CD14-positive monocyte (primary cell): Measurements from ENCODE around the gene MBD3. TPM values are rescaled to one million over a fixed set of nuclear protein-coding genes. Genes with fewer than 3 reads are reported as not detected.

Source experiments
- DNase-seq, 3 donors: peaks; one replicate each; pipeline ENCODE4 v3.0.0-alpha.2; 2011 to 2022
- H2AFZ ChIP-seq: 2 replicates; pipeline ENCODE4 v1.6.0; 2012; ENCODE audit warnings: mild to moderate bottlenecking, low read depth, low read length, inconsistent platforms; ENCODE audit not compliant: insufficient read depth, poor library complexity, severe bottlenecking
- H3K27ac ChIP-seq, 2 donors: 1 replicate in 1 of 2; 2 replicates in 1 of 2; pipeline ENCODE4 v1.5.1; 2012 to 2013; ENCODE audit warnings: low read length in 2 of 2, control low read depth in 1 of 2, inconsistent platforms in 1 of 2, low read depth in 1 of 2, mild to moderate bottlenecking in 1 of 2
- H3K27me3 ChIP-seq, 2 donors: one replicate each; pipeline versions ENCODE4 v1.6.0 to v1.6.1; 2011 to 2013; ENCODE audit warnings: low read length in 2 of 2; ENCODE audit not compliant: control insufficient read depth in 2 of 2, insufficient read depth in 2 of 2
- H3K36me3 ChIP-seq, 2 donors: replicated peaks in 1 of 2; 1 replicate in 1 of 2; 2 replicates in 1 of 2; pipeline versions ENCODE4 v1.5.1 to v1.6.1; 2012 to 2013; ENCODE audit warnings: low read length in 2 of 2, control low read depth in 1 of 2, inconsistent platforms in 1 of 2, mild to moderate bottlenecking in 1 of 2; ENCODE audit not compliant: insufficient read depth in 2 of 2, control insufficient read depth in 1 of 2
- H3K4me1 ChIP-seq, 2 donors: 1 replicate in 1 of 2; 2 replicates in 1 of 2; pipeline versions ENCODE4 v1.5.1 to v1.6.1; 2012 to 2013; ENCODE audit warnings: low read length in 2 of 2, control low read depth in 1 of 2, inconsistent platforms in 1 of 2, mild to moderate bottlenecking in 1 of 2, moderate library complexity in 1 of 2; ENCODE audit not compliant: insufficient read depth in 2 of 2, control insufficient read depth in 1 of 2
- H3K4me2 ChIP-seq: replicated peaks from 2 replicates; pipeline ENCODE3; 2012; ENCODE audit warnings: low read length, moderate library complexity, mild to moderate bottlenecking; ENCODE audit not compliant: poor library complexity, severe bottlenecking; ENCODE audit errors: extremely low read depth
- H3K4me3 ChIP-seq, 3 experiments: fragments of 200-600 bp in 1 of 3; sonication (generic) in 1 of 3; replicated peaks in 1 of 3; 1 replicate in 2 of 3; 2 replicates in 1 of 3; pipeline ENCODE4 v1.5.1; 2011 to 2013; ENCODE audit warnings: low read length in 3 of 3, mild to moderate bottlenecking in 3 of 3, control low read depth in 2 of 3, low read depth in 2 of 3, inconsistent platforms in 1 of 3, moderate library complexity in 1 of 3
- H3K79me2 ChIP-seq: 2 replicates; pipeline ENCODE4 v1.6.0; 2012; ENCODE audit warnings: mild to moderate bottlenecking, control low read depth, inconsistent platforms, low read length, moderate library complexity; ENCODE audit not compliant: insufficient read depth
- H3K9ac ChIP-seq: 2 replicates; pipeline ENCODE4 v1.6.0; 2017; ENCODE audit warnings: low read length, mild to moderate bottlenecking; ENCODE audit not compliant: insufficient read depth, poor library complexity, severe bottlenecking
- H3K9me3 ChIP-seq, 2 donors: replicated peaks in 1 of 2; 1 replicate in 1 of 2; 2 replicates in 1 of 2; pipeline versions ENCODE4 v1.5.1 to v1.6.1; 2012 to 2013; ENCODE audit warnings: low read length in 2 of 2, control low read depth in 1 of 2; ENCODE audit not compliant: control insufficient read depth in 1 of 2, insufficient read depth in 1 of 2
- H4K20me1 ChIP-seq: 2 replicates; pipeline ENCODE4 v1.6.0; 2012; ENCODE audit warnings: mild to moderate bottlenecking, low read length, control low read depth, moderate library complexity; ENCODE audit not compliant: insufficient read depth
- H3K27ac Mint-ChIP-seq, 7 donors: one replicate each; pipeline ENCODE4 v1.8.0; 2020; ENCODE audit warnings: mild to moderate bottlenecking in 7 of 7, mixed read lengths in 7 of 7, moderate library complexity in 6 of 7, inconsistent platforms in 2 of 7
- H3K27me3 Mint-ChIP-seq, 3 donors: one replicate each; pipeline ENCODE4 v1.8.0; 2021 to 2022; ENCODE audit warnings: low read depth in 3 of 3, mild to moderate bottlenecking in 3 of 3, mixed read lengths in 3 of 3, moderate library complexity in 3 of 3, inconsistent platforms in 1 of 3
- H3K36me3 Mint-ChIP-seq, 2 donors: one replicate each; pipeline ENCODE4 v1.8.0; 2020; ENCODE audit warnings: mixed read lengths in 2 of 2, inconsistent platforms in 1 of 2, mild to moderate bottlenecking in 1 of 2
- H3K4me1 Mint-ChIP-seq: one replicate; pipeline ENCODE4 v1.8.0; 2020; ENCODE audit warnings: mild to moderate bottlenecking, mixed read lengths
- H3K4me3 Mint-ChIP-seq, 2 donors: one replicate each; pipeline ENCODE4 v1.8.0; 2020; ENCODE audit warnings: mild to moderate bottlenecking in 2 of 2, mixed read lengths in 2 of 2, moderate library complexity in 1 of 2
- H3K9me3 Mint-ChIP-seq, 7 donors: one replicate each; pipeline ENCODE4 v1.8.0; 2020 to 2022; ENCODE audit warnings: mixed read lengths in 7 of 7, mild to moderate bottlenecking in 6 of 7, moderate library complexity in 6 of 7, inconsistent platforms in 2 of 7
- CTCF ChIP-seq: fragments of 200-600 bp; IDR thresholded peaks from one replicate; pipeline ENCODE4 v1.8.0; 2022; ENCODE audit warnings: antibody characterized with exemption, mild to moderate bottlenecking
- WGBS: methylation state at CpG from one replicate; pipeline ENCODE4 v1.1.5; 2013; ENCODE audit warnings: missing lambda C conversion rate; ENCODE audit not compliant: insufficient coverage; 5-methylcytosine and 5-hydroxymethylcytosine counted together
- intact Hi-C, 2 donors: fragments of 100-400 bp; cut with micrococcal nuclease; formaldehyde crosslinking; loops; one replicate each; pipeline versions ENCODE4 v1.15.0 to v1.15.1; 2023
- polyA plus RNA-seq, 3 donors: library from polyadenylated mRNA; depleted of rRNA in 1 of 3; unstranded in 2 of 3; stranded (reverse) in 1 of 3; fragments of 300-500 nt in 2 of 3; fragments of >200 nt in 1 of 3; fragmentation: Illumina TruSeq in 2 of 3; gene quantifications; 1 replicate in 2 of 3; 2 replicates in 1 of 3; pipeline ENCODE4 v1.2.3, GENCODE V29; 2012 to 2021

MBD3 gene
- polyA plus RNA-seq, 3 donors, result 2.6 to 35.3 (median 4.9) TPM

GRCh38 chr19:1555487-1556389 is 36.9 kb downstream of the MBD3 start:
- H3K4me3 ChIP-seq, result no peak overlapping the region
- H3K27ac ChIP-seq, result no peak overlapping the region
- intact Hi-C loops, result no loop called here
- no peak overlapping the region for H3K4me2 ChIP-seq
- H3K27ac Mint-ChIP-seq, result no peak overlapping the region
- peaks cover 5 to 9% (median 6%) of the 10 kb centered on the region in 3 donors for H3K27me3 Mint-ChIP-seq
- no peaks in the 10 kb centered on the region for H3K9me3 ChIP-seq
- H3K4me3 Mint-ChIP-seq, result no peak overlapping the region
- H3K9ac ChIP-seq, result no peak overlapping the region
- no peaks in the 10 kb centered on the region for H3K36me3 Mint-ChIP-seq
- H3K4me1 ChIP-seq, result no peaks in the 10 kb centered on the region
- no peak overlapping the region for H2AFZ ChIP-seq
- H3K36me3 ChIP-seq, result no peaks in the 10 kb centered on the region
- H3K79me2 ChIP-seq, result no peaks in the 10 kb centered on the region
- no peak for TF ChIP-seq CTCF
- no peak for DNase-seq
- H4K20me1 ChIP-seq, result no peaks in the 10 kb centered on the region
- H3K4me1 Mint-ChIP-seq, result no peaks in the 10 kb centered on the region
- H3K9me3 Mint-ChIP-seq, result peaks cover 0 to 9% (median 0%) of the 10 kb centered on the region in 7 donors
- no peaks in the 10 kb centered on the region for H3K27me3 ChIP-seq
- WGBS, result 98% methylated on average over 107 of the region's 121 CpGs

GRCh38 chr19:1554968-1555367 is 37.7 kb downstream of the MBD3 start:
- Mint-ChIP-seq H3K4me3 (no peak overlapping the region), H3K27ac (no peak overlapping the region), H3K27me3 (peaks cover 6 to 8% (median 7%) of the 10 kb centered on the region in 3 donors), H3K36me3 (no peaks in the 10 kb centered on the region), H3K9me3 (peaks cover 0 to 9% (median 0%) of the 10 kb centered on the region in 7 donors), H3K4me1 (no peaks in the 10 kb centered on the region)
- Histone ChIP-seq H3K4me3 (no peak overlapping the region), H3K4me2 (no peak overlapping the region), H3K36me3 (no peaks in the 10 kb centered on the region), H4K20me1 (no peaks in the 10 kb centered on the region), H3K27ac (no peak overlapping the region), H3K9me3 (no peaks in the 10 kb centered on the region), H3K27me3 (no peaks in the 10 kb centered on the region), H2AFZ (no peak overlapping the region), H3K9ac (no peak overlapping the region), H3K4me1 (no peaks in the 10 kb centered on the region), H3K79me2 (no peaks in the 10 kb centered on the region)
- no peak for TF ChIP-seq CTCF
- 98% methylated on average over 7 of the region's 24 CpGs for WGBS
- intact Hi-C loops, result no loop called here
- no peak for DNase-seq
